Osteoblast (primary cell): Measurements from ENCODE around the gene TAPT1. TPM values are rescaled to one million over a fixed set of nuclear protein-coding genes. Genes with fewer than 3 reads are reported as not detected.

Experiments
- DNase-seq: peaks from one replicate; pipeline ENCODE4 v3.0.0; 2011; ENCODE audit warnings: low spot score, mixed read lengths; ENCODE audit not compliant: insufficient read length; ENCODE audit errors: missing footprints
- H2AFZ ChIP-seq: 2 replicates; pipeline ENCODE4 v1.6.0; 2011; ENCODE audit warnings: mild to moderate bottlenecking, low read length
- H3K27ac ChIP-seq: 2 replicates; pipeline ENCODE4 v1.5.1; 2011; ENCODE audit warnings: mild to moderate bottlenecking, low read depth, low read length, moderate library complexity
- H3K27me3 ChIP-seq: 2 replicates; pipeline ENCODE4 v1.6.0; 2012; ENCODE audit warnings: mild to moderate bottlenecking, control low read depth, inconsistent platforms, low read length, moderate library complexity; ENCODE audit not compliant: insufficient read depth
- H3K36me3 ChIP-seq: 2 replicates; pipeline ENCODE4 v1.5.1; 2011; ENCODE audit warnings: mild to moderate bottlenecking, low read length, control low read depth, moderate library complexity; ENCODE audit not compliant: insufficient read depth
- H3K4me1 ChIP-seq: 2 replicates; pipeline ENCODE4 v1.5.1; 2011; ENCODE audit warnings: mild to moderate bottlenecking, low read length, control low read depth, moderate library complexity; ENCODE audit not compliant: insufficient read depth
- H3K4me2 ChIP-seq: 2 replicates; pipeline ENCODE4 v1.6.0; 2011; ENCODE audit warnings: mild to moderate bottlenecking, low read length; ENCODE audit not compliant: insufficient read depth
- H3K4me3 ChIP-seq: fragments of 200-600 bp; sonication (generic); 3 replicates; pipeline ENCODE4 v1.5.1; 2012; ENCODE audit warnings: mild to moderate bottlenecking, low read length, inconsistent platforms; ENCODE audit not compliant: insufficient read depth
- H3K79me2 ChIP-seq: 2 replicates; pipeline ENCODE4 v1.6.0; 2012; ENCODE audit warnings: mild to moderate bottlenecking, low read length, control low read depth, inconsistent platforms; ENCODE audit not compliant: insufficient read depth
- H3K9me3 ChIP-seq: 2 replicates; pipeline ENCODE4 v1.5.1; 2011; ENCODE audit warnings: low read depth, low read length, control low read depth
- H4K20me1 ChIP-seq: 2 replicates; pipeline ENCODE4 v1.6.0; 2012; ENCODE audit warnings: mild to moderate bottlenecking, low read length, control low read depth; ENCODE audit not compliant: insufficient read depth
- total RNA-seq: library from RNA; depleted of rRNA; stranded (reverse); fragments of >200 nt; gene quantifications from 2 replicates; pipeline ENCODE4 v1.2.3, GENCODE V29; 2012
- TF ChIP-seq, protein P1 (sequence below): IDR thresholded peaks from 2 replicates; pipeline ENCODE4 v1.5.1; 2011; ENCODE audit warnings: mild to moderate bottlenecking, low read depth, low read length, moderate library complexity; ENCODE audit errors: extremely low read depth

TAPT1 gene
- total RNA-seq, 1 donor, result 19.5 TPM

DNA sequence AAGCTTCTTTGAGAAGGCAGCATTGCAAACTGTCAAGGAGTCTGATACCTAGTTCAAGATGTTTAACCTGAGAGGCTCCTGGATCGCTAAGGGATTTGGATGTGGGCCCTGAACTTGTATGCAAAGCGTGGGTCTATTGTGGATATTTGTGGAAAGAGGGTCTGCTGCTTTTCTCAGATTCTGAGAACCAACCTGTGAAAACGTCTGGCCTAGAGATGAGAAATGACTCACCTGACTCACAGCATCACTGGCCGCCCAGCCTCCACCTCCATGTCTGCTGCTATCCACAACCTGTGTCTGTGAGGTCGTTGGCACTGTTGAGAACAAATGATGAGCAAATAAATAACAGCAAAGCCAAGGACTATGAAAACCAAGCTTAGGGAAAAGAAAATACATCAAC lies 109.1 kb downstream of the TAPT1 start:
- H3K9me3 ChIP-seq, result no peaks in the 10 kb centered on the region
- no peak overlapping the region for H3K4me2 ChIP-seq
- H4K20me1 ChIP-seq, result no peaks in the 10 kb centered on the region
- no peak overlapping the region for H3K27ac ChIP-seq
- H3K4me1 ChIP-seq, result no peaks in the 10 kb centered on the region
- TF ChIP-seq, protein P1, sequence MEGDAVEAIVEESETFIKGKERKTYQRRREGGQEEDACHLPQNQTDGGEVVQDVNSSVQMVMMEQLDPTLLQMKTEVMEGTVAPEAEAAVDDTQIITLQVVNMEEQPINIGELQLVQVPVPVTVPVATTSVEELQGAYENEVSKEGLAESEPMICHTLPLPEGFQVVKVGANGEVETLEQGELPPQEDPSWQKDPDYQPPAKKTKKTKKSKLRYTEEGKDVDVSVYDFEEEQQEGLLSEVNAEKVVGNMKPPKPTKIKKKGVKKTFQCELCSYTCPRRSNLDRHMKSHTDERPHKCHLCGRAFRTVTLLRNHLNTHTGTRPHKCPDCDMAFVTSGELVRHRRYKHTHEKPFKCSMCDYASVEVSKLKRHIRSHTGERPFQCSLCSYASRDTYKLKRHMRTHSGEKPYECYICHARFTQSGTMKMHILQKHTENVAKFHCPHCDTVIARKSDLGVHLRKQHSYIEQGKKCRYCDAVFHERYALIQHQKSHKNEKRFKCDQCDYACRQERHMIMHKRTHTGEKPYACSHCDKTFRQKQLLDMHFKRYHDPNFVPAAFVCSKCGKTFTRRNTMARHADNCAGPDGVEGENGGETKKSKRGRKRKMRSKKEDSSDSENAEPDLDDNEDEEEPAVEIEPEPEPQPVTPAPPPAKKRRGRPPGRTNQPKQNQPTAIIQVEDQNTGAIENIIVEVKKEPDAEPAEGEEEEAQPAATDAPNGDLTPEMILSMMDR, result no peak
- no peak overlapping the region for H3K4me3 ChIP-seq
- H2AFZ ChIP-seq, result no peak overlapping the region
- DNase-seq, result no peak
- peaks cover 18% of the 10 kb centered on the region for H3K27me3 ChIP-seq
- H3K36me3 ChIP-seq, result no peaks in the 10 kb centered on the region
- no peaks in the 10 kb centered on the region for H3K79me2 ChIP-seq

DNA sequence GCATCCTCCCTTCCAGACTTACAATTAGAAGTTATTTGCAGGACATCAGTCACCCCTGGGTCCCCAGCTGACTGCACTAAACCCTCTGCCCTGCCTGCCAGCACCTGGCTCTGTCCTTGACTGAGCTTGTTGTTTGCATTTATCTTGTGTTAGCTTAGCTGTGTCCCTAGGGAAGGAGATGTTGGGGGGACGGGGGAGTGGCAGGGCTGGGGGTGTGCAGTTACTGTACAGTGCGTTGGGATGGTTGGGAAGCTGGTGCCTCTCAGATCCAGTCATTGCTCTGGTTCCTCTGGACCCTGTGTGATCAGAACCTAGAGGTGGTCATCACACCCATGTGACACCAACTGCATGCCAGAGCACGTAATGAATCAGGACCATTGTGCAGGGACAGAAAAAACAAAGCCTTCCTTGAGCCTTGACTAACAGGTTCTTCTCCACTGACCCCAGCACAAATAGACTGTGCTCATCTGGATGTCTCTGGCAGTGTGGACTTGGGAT lies 109.7 kb downstream of the TAPT1 start:
- H3K79me2 ChIP-seq, result no peaks in the 10 kb centered on the region
- no peak for DNase-seq
- no peak overlapping the region for H3K4me2 ChIP-seq
- no peak overlapping the region for H3K27ac ChIP-seq
- no peaks in the 10 kb centered on the region for H3K4me1 ChIP-seq
- no peaks in the 10 kb centered on the region for H3K9me3 ChIP-seq
- H3K4me3 ChIP-seq, result no peak overlapping the region
- H2AFZ ChIP-seq, result no peak overlapping the region
- H3K27me3 ChIP-seq, result peaks cover 18% of the 10 kb centered on the region
- H4K20me1 ChIP-seq, result no peaks in the 10 kb centered on the region
- H3K36me3 ChIP-seq, result no peaks in the 10 kb centered on the region
- TF ChIP-seq, protein P1, result no peak

DNA sequence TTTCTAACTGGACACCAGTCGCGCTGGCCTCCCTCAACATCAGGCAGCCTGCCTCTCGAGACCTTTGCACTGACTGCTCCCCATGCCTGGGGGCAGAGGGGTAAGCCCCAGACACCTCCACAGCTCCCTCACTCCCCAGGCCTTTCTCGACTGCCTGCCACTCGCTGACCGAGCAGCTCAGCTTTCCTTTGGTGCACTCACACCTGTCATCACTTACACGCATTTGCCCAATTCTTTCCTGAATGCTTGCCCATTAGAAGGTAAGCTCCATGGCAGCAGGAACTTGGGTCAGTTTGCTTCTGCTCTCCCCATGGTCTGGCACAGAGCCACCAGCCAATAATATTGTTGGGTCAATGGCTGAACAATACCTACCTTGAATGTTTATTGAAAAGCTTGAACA lies 110.3 kb downstream of the TAPT1 start:
- no peak for DNase-seq
- no peaks in the 10 kb centered on the region for H3K36me3 ChIP-seq
- H3K9me3 ChIP-seq, result no peaks in the 10 kb centered on the region
- H3K79me2 ChIP-seq, result no peaks in the 10 kb centered on the region
- H3K27ac ChIP-seq, result no peak overlapping the region
- no peak overlapping the region for H3K4me3 ChIP-seq
- no peak overlapping the region for H3K4me2 ChIP-seq
- TF ChIP-seq, protein P1, result no peak
- H2AFZ ChIP-seq, result no peak overlapping the region
- no peaks in the 10 kb centered on the region for H4K20me1 ChIP-seq
- H3K27me3 ChIP-seq, result peaks cover 18% of the 10 kb centered on the region
- no peaks in the 10 kb centered on the region for H3K4me1 ChIP-seq

DNA sequence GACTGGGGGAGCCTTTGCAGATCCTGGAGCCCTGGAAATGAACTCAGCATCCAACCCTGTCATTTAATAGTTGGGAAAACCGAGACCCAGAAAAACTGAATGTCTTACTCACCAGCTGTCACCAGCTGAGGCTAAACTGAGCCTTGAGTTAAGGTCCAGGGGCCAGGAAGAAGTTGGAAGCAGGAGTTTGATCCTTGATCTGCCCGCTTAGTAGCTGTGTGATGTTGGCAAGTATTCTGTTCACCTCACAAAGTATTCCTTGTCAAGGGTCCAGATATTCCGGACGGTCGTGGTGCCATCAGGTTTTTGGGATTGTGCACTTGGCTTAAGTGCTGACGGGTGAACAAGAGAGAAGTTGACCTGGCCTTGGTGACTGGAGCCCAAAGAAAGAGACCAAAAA lies 111.7 kb downstream of the TAPT1 start:
- TF ChIP-seq, protein P1, result no peak
- Histone ChIP-seq H3K4me2 (no peak overlapping the region), H3K4me3 (no peak overlapping the region), H3K27ac (no peak overlapping the region), H3K79me2 (no peaks in the 10 kb centered on the region), H3K27me3 (peaks cover 18% of the 10 kb centered on the region), H2AFZ (no peak overlapping the region), H3K36me3 (no peaks in the 10 kb centered on the region), H3K9me3 (no peaks in the 10 kb centered on the region), H4K20me1 (no peaks in the 10 kb centered on the region), H3K4me1 (no peaks in the 10 kb centered on the region)
- DNase-seq, result no peak
